PC-9 (cell line): ENCODE measurements around the gene CELA1. TPM values are rescaled to one million over a fixed set of nuclear protein-coding genes. Genes with fewer than 3 reads are reported as not detected.

Experiments
- BruUV-seq: library from RNA; stranded (reverse); fragments of 400-500 nt; replicated peaks from 2 replicates; lab custom pipeline; 2021; lab: Mats Ljungman, UMichigan
- CTCF ChIA-PET: fragments of 300-600 bp; sonication (Branson Sonifier 250); formaldehyde crosslinking; loops from one replicate; lab custom pipeline; 2022; ENCODE audit warnings: antibody characterized with exemption; lab: Charles Lee
- POLR2A ChIA-PET: fragments of 300-600 bp; sonication (Branson Sonifier 250); formaldehyde crosslinking; loops from one replicate; lab custom pipeline; 2022; ENCODE audit warnings: antibody characterized with exemption; ENCODE audit not compliant: unreplicated experiment; lab: Charles Lee
- DNase-seq, 2 experiments: peaks; one replicate each; pipeline versions ENCODE4 v3.0.0 to v3.0.0-alpha.2; 2015 to 2022; ENCODE audit warnings: mixed read lengths in 1 of 2
- H2AFZ ChIP-seq: fragments of 200-600 bp; sonication (generic); 2 replicates; pipeline ENCODE4 v1.8.1; 2017; ENCODE audit warnings: antibody characterized with exemption
- H3F3A ChIP-seq: fragments of 200-600 bp; sonication (generic); 2 replicates; pipeline ENCODE4 v1.8.1; 2017; ENCODE audit warnings: antibody characterized with exemption, mild to moderate bottlenecking, low read depth; ENCODE audit not compliant: insufficient read depth
- H3K27ac ChIP-seq: fragments of 200-600 bp; sonication (generic); 2 replicates; pipeline ENCODE4 v1.6.1; 2016; ENCODE audit warnings: mixed run types
- H3K27me3 ChIP-seq: fragments of 200-600 bp; sonication (generic); 2 replicates; pipeline ENCODE4 v1.6.1; 2016; ENCODE audit warnings: low read depth, mixed run types; ENCODE audit not compliant: insufficient read depth
- H3K36me3 ChIP-seq: fragments of 200-600 bp; sonication (generic); 2 replicates; pipeline ENCODE4 v1.6.1; 2016; ENCODE audit warnings: low read depth, mixed run types
- H3K4me1 ChIP-seq: fragments of 200-600 bp; sonication (generic); replicated peaks from 2 replicates; pipeline ENCODE4 v1.6.1; 2016; ENCODE audit warnings: mixed run types; ENCODE audit not compliant: insufficient read depth
- H3K4me2 ChIP-seq: fragments of 200-600 bp; sonication (generic); 2 replicates; pipeline ENCODE4 v1.6.1; 2017; ENCODE audit warnings: mixed run types
- H3K4me3 ChIP-seq: fragments of 200-600 bp; sonication (generic); 2 replicates; pipeline ENCODE4 v1.6.1; 2016; ENCODE audit warnings: mixed run types
- H3K79me2 ChIP-seq: fragments of 200-600 bp; sonication (generic); 2 replicates; pipeline ENCODE4 v1.6.1; 2017; ENCODE audit warnings: low read depth, mixed run types
- H3K9me2 ChIP-seq: fragments of 200-600 bp; sonication (generic); 2 replicates; pipeline ENCODE4 v1.8.1; 2017; ENCODE audit warnings: mild to moderate bottlenecking; ENCODE audit not compliant: insufficient read depth
- H3K9me3 ChIP-seq: fragments of 200-600 bp; sonication (generic); 2 replicates; pipeline ENCODE4 v1.8.1; 2016; ENCODE audit warnings: low read depth; ENCODE audit not compliant: insufficient read depth
- H4K20me1 ChIP-seq: fragments of 200-600 bp; sonication (generic); 2 replicates; pipeline ENCODE4 v1.8.1; 2017; ENCODE audit not compliant: insufficient read depth
- EZH2 ChIP-seq: fragments of 200-600 bp; sonication (generic); IDR thresholded peaks from 2 replicates; pipeline ENCODE4 v1.8.0; 2017; ENCODE audit warnings: antibody characterized with exemption, low read depth
- intact Hi-C: fragments of 100-400 bp; cut with micrococcal nuclease; formaldehyde crosslinking; loops from one replicate; pipeline ENCODE4 v1.10.0; 2022; ENCODE audit not compliant: unreplicated experiment
- total RNA-seq: library from RNA; stranded (reverse); gene quantifications from 2 replicates; pipeline ENCODE4 v1.2.3, GENCODE V29; 2021
- TF ChIP-seq, protein P1 (sequence below): fragments of 200-600 bp; sonication (generic); conservative IDR thresholded peaks from 2 replicates; pipeline ENCODE4 v1.6.1; 2017; ENCODE audit warnings: mixed run types, antibody characterized with exemption, mild to moderate bottlenecking, moderate library complexity

The CELA1 gene
- total RNA-seq, 1 experiment from 2014 or later, result not detected

- no peaks in the 10 kb centered on the region for H3K9me3 ChIP-seq
- no peak for DNase-seq
- no peaks in the 10 kb centered on the region for H3K9me2 ChIP-seq
- TF ChIP-seq, protein P1, sequence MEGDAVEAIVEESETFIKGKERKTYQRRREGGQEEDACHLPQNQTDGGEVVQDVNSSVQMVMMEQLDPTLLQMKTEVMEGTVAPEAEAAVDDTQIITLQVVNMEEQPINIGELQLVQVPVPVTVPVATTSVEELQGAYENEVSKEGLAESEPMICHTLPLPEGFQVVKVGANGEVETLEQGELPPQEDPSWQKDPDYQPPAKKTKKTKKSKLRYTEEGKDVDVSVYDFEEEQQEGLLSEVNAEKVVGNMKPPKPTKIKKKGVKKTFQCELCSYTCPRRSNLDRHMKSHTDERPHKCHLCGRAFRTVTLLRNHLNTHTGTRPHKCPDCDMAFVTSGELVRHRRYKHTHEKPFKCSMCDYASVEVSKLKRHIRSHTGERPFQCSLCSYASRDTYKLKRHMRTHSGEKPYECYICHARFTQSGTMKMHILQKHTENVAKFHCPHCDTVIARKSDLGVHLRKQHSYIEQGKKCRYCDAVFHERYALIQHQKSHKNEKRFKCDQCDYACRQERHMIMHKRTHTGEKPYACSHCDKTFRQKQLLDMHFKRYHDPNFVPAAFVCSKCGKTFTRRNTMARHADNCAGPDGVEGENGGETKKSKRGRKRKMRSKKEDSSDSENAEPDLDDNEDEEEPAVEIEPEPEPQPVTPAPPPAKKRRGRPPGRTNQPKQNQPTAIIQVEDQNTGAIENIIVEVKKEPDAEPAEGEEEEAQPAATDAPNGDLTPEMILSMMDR, result no peak
- no peak for TF ChIP-seq EZH2
- H2AFZ ChIP-seq, result no peak overlapping the region
- intact Hi-C loops, result no loop called here
- H3K36me3 ChIP-seq, result peaks cover 12% of the 10 kb centered on the region; the same call in 1 of the 2 replicates
- H3K27me3 ChIP-seq, result no peaks in the 10 kb centered on the region
- BruUV-seq, result no TSS peak
- H3K4me1 ChIP-seq, result no peaks in the 10 kb centered on the region
- H3F3A ChIP-seq, result no peaks in the 10 kb centered on the region
- H3K4me3 ChIP-seq, result no peak overlapping the region
- no peak overlapping the region for H3K4me2 ChIP-seq
- no peaks in the 10 kb centered on the region for H3K79me2 ChIP-seq
- 0 out of 2 replicates have a peak, but pooled peaks cover 4% of the 10 kb centered on the region for H4K20me1 ChIP-seq
- H3K27ac ChIP-seq, result no peak overlapping the region
- ChIA-PET POLR2A (no interaction called here), CTCF (interaction anchor here (0.5 kb wide), 1 partner anchor 85 kb away, joined by 5 read pairs; no protein-coding TSS in a partner anchor)
These were observed 15.8 kb upstream of the CELA1 start for GRCh38 chr12:51362307-51362706.

- 0 out of 2 replicates have a peak, but pooled peaks cover 4% of the 10 kb centered on the region for H4K20me1 ChIP-seq
- no peaks in the 10 kb centered on the region for H3K9me3 ChIP-seq
- H3K4me2 ChIP-seq, result no peak overlapping the region
- BruUV-seq, result no TSS peak
- TF ChIP-seq EZH2, result no peak
- TF ChIP-seq, protein P1, result no peak
- POLR2A ChIA-PET, result no interaction called here
- intact Hi-C loops, result no loop called here
- H3F3A ChIP-seq, result no peaks in the 10 kb centered on the region
- no peak overlapping the region for H2AFZ ChIP-seq
- H3K36me3 ChIP-seq, result peaks cover 11% of the 10 kb centered on the region; the same call in 1 of the 2 replicates
- no peak overlapping the region for H3K4me3 ChIP-seq
- CTCF ChIA-PET, result no interaction called here
- no peaks in the 10 kb centered on the region for H3K4me1 ChIP-seq
- no peak overlapping the region for H3K27ac ChIP-seq
- no peaks in the 10 kb centered on the region for H3K79me2 ChIP-seq
- no peak for DNase-seq
- H3K9me2 ChIP-seq, result no peaks in the 10 kb centered on the region
- no peaks in the 10 kb centered on the region for H3K27me3 ChIP-seq
These were observed 14.9 kb upstream of the CELA1 start for GRCh38 chr12:51361161-51362016.

DNA sequence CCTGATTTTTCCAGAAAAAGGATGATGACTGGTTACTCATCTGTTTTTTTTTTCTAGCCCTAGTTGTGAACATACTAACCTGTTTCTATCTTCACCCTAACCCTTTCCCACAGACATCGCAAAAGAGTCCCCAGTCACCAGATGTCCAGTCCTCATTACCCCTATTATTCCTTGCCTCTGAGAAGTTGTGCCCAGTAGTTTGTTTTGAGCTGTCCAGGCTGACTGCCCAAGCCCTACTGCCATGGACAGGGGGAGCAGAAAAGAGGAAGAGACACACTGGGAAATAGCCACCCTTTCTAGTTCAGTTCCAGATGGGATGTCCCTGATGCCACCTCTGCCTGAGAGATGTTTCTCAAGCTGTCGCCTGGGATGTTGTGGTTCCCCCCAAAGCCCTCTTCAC lies 13.8 kb upstream of the CELA1 start:
- ChIA-PET CTCF (no interaction called here), POLR2A (no interaction called here)
- intact Hi-C loops, result no loop called here
- Histone ChIP-seq H2AFZ (no peak overlapping the region), H3K4me1 (no peaks in the 10 kb centered on the region), H3K27me3 (no peaks in the 10 kb centered on the region), H3K79me2 (no peaks in the 10 kb centered on the region), H3K27ac (no peak overlapping the region), H3K4me3 (no peak overlapping the region), H4K20me1 (0 out of 2 replicates have a peak, but pooled peaks cover 4% of the 10 kb centered on the region), H3K36me3 (peaks cover 11% of the 10 kb centered on the region; the same call in 1 of the 2 replicates), H3F3A (no peaks in the 10 kb centered on the region), H3K9me2 (no peaks in the 10 kb centered on the region), H3K4me2 (no peak overlapping the region), H3K9me3 (no peaks in the 10 kb centered on the region)
- DNase-seq, result no peak
- no TSS peak for BruUV-seq
- TF ChIP-seq EZH2, result no peak
- TF ChIP-seq, protein P1, result no peak
